Measurements from ENCODE around the gene NSUN6.

Gene NSUN6

GRCh38 chr10:18651324-18652007 lies at the start of gene NSUN6:
NSUN6 (minus strand) TSS chr10:18651587; CDS start chr10:18651203, 384 bp downstream.
- peak; percentile 49 for DNase-seq

GRCh38 chr10:18699849-18700840 lies 48.8 kb upstream of the NSUN6 start:
- no peak for DNase-seq

GRCh38 chr10:18690541-18690940 lies 39.2 kb upstream of the NSUN6 start:
- DNase-seq, result no peak

- peak; percentile 42 for DNase-seq
These were observed 38.1 kb upstream of the NSUN6 start for GRCh38 chr10:18689498-18689897.

GRCh38 chr10:18687706-18688105 lies 36.3 kb upstream of the NSUN6 start:
- DNase-seq, result no peak

- DNase-seq, result no peak
These were observed 35.8 kb upstream of the NSUN6 start for GRCh38 chr10:18687195-18687594.

- DNase-seq, result no peak
These were observed 34.2 kb upstream of the NSUN6 start for GRCh38 chr10:18685555-18685954.

- no peak for DNase-seq
These were observed 33.6 kb upstream of the NSUN6 start for GRCh38 chr10:18684953-18685352.

- no peak for DNase-seq
These were observed 33.0 kb upstream of the NSUN6 start for GRCh38 chr10:18684416-18684815.

GRCh38 chr10:18683427-18683826 lies 32.0 kb upstream of the NSUN6 start:
- DNase-seq, result no peak

- no peak for DNase-seq
These were observed 30.6 kb upstream of the NSUN6 start for GRCh38 chr10:18681971-18682411.

- DNase-seq, result no peak
These were observed 30.0 kb upstream of the NSUN6 start for GRCh38 chr10:18681366-18681765.

- no peak for DNase-seq
These were observed 29.4 kb upstream of the NSUN6 start for GRCh38 chr10:18680754-18681153.

- DNase-seq, result no peak
These were observed 23.9 kb upstream of the NSUN6 start for GRCh38 chr10:18675086-18675801.

- no peak for DNase-seq
These were observed 16.6 kb upstream of the NSUN6 start for GRCh38 chr10:18668026-18668425.

GRCh38 chr10:18666810-18667209 lies 15.4 kb upstream of the NSUN6 start:
- no peak for DNase-seq

GRCh38 chr10:18665815-18666558 lies 14.6 kb upstream of the NSUN6 start:
- no peak for DNase-seq

GRCh38 chr10:18664841-18665478 lies 13.6 kb upstream of the NSUN6 start:
- DNase-seq, result no peak

- no peak for DNase-seq
These were observed 9.5 kb upstream of the NSUN6 start for GRCh38 chr10:18660816-18661431.

- peak; percentile 19 for DNase-seq
These were observed 8.6 kb upstream of the NSUN6 start for GRCh38 chr10:18659819-18660535.
